ENCODE results near the gene C14orf39. TPM values are rescaled to one million over a fixed set of nuclear protein-coding genes. Genes with fewer than 3 reads are reported as not detected.
"Not testable (repeated sequence)": the region's sequence is repeated elsewhere in the genome, so short reads cannot be mapped to it uniquely, and the experiment has no call there.

C14orf39 gene
- total and polyA plus RNA-seq, 4 donors = not detected

DNA sequence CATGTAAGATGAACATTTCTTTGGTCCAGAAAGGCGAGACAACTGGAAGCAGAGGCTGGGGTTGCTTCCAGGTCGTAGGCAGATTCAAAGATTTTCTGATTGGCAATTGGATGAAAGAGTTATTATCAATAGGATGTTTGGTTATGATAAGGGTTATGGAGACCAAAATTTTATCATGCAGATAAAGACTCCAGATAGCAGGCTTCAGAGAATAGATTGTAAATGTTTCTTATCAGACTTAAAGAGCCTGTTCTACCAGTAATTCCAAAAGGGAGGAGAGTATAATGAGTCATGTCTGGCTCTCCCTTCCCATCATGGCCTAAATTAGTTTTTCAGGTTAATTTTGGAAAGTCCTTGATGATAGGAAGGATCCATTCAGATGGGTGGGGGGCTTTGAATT lies 55.6 kb downstream of the C14orf39 start (continued):
- TF ChIP-seq, protein P1, sequence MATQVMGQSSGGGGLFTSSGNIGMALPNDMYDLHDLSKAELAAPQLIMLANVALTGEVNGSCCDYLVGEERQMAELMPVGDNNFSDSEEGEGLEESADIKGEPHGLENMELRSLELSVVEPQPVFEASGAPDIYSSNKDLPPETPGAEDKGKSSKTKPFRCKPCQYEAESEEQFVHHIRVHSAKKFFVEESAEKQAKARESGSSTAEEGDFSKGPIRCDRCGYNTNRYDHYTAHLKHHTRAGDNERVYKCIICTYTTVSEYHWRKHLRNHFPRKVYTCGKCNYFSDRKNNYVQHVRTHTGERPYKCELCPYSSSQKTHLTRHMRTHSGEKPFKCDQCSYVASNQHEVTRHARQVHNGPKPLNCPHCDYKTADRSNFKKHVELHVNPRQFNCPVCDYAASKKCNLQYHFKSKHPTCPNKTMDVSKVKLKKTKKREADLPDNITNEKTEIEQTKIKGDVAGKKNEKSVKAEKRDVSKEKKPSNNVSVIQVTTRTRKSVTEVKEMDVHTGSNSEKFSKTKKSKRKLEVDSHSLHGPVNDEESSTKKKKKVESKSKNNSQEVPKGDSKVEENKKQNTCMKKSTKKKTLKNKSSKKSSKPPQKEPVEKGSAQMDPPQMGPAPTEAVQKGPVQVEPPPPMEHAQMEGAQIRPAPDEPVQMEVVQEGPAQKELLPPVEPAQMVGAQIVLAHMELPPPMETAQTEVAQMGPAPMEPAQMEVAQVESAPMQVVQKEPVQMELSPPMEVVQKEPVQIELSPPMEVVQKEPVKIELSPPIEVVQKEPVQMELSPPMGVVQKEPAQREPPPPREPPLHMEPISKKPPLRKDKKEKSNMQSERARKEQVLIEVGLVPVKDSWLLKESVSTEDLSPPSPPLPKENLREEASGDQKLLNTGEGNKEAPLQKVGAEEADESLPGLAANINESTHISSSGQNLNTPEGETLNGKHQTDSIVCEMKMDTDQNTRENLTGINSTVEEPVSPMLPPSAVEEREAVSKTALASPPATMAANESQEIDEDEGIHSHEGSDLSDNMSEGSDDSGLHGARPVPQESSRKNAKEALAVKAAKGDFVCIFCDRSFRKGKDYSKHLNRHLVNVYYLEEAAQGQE (IDR thresholded peaks at IDR 0.05) = no peak
- TF ChIP-seq, protein P2, sequence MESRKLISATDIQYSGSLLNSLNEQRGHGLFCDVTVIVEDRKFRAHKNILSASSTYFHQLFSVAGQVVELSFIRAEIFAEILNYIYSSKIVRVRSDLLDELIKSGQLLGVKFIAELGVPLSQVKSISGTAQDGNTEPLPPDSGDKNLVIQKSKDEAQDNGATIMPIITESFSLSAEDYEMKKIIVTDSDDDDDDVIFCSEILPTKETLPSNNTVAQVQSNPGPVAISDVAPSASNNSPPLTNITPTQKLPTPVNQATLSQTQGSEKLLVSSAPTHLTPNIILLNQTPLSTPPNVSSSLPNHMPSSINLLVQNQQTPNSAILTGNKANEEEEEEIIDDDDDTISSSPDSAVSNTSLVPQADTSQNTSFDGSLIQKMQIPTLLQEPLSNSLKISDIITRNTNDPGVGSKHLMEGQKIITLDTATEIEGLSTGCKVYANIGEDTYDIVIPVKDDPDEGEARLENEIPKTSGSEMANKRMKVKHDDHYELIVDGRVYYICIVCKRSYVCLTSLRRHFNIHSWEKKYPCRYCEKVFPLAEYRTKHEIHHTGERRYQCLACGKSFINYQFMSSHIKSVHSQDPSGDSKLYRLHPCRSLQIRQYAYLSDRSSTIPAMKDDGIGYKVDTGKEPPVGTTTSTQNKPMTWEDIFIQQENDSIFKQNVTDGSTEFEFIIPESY (IDR thresholded peaks at IDR 0.05) = no peak
- no peak for TF ChIP-seq JUND (IDR thresholded peaks at IDR 0.05)

DNA sequence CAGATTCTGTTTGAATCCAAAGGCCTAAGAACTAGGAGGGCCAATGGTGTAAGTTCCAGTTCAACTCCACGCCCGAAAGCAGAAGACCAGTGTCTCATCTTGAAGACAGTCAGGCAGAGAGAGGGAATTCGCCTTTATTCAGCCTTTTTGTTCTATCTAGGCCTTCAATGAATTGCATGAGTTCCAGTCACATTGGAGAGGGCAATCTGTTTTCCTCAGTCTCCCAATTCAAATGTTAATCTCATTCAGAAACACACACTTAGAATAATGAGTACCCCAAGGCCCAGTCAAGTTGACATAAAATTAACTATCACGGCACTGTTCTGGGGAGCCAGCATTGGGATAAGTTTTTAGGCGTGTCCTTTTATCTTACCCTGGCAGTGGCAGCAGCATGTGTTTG lies 65.8 kb downstream of the C14orf39 start:
- DNase-seq (ENCODE audit: low spot score) = no peak
- H3K27ac ChIP-seq (ENCODE audit: low read depth in 1 of 2, low read length in 2 of 2) = no peak overlapping the region
- TF ChIP-seq JUND (IDR thresholded peaks at IDR 0.05) = no peak
- TF ChIP-seq, protein P2 (IDR thresholded peaks at IDR 0.05) = no peak
- TF ChIP-seq HNF4G (IDR thresholded peaks at IDR 0.05) = no peak
- TF ChIP-seq FOXA1 (IDR thresholded peaks at IDR 0.05) = no peak
- no peak for TF ChIP-seq SP1 (IDR thresholded peaks at IDR 0.05)
- TF ChIP-seq EGR1 (IDR thresholded peaks at IDR 0.05; ENCODE audit: low read depth in 2 of 2) = no peak
- TF ChIP-seq, protein P3, sequence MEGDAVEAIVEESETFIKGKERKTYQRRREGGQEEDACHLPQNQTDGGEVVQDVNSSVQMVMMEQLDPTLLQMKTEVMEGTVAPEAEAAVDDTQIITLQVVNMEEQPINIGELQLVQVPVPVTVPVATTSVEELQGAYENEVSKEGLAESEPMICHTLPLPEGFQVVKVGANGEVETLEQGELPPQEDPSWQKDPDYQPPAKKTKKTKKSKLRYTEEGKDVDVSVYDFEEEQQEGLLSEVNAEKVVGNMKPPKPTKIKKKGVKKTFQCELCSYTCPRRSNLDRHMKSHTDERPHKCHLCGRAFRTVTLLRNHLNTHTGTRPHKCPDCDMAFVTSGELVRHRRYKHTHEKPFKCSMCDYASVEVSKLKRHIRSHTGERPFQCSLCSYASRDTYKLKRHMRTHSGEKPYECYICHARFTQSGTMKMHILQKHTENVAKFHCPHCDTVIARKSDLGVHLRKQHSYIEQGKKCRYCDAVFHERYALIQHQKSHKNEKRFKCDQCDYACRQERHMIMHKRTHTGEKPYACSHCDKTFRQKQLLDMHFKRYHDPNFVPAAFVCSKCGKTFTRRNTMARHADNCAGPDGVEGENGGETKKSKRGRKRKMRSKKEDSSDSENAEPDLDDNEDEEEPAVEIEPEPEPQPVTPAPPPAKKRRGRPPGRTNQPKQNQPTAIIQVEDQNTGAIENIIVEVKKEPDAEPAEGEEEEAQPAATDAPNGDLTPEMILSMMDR (IDR thresholded peaks at IDR 0.05; ENCODE audit: low read depth, low read length, missing input control) = no peak
- no peak for TF ChIP-seq YY1 (IDR thresholded peaks at IDR 0.05)
- TF ChIP-seq HNF4A (conservative IDR thresholded peaks at IDR 0.05) = no peak
- no peak overlapping the region for H3K4me3 ChIP-seq (ENCODE audit: low read depth in 1 of 3, low read length in 3 of 3)
- H3K36me3 ChIP-seq (ENCODE audit: control insufficient read depth in 4 of 4, insufficient read depth in 3 of 4, low read depth in 1 of 4, low read length in 3 of 4) = no peaks in the 10 kb centered on the region
- 91% methylated on average over 5 of the region's 5 CpGs for WGBS
- no peak overlapping the region for H3K9ac ChIP-seq (ENCODE audit: low read depth in 1 of 2, low read length in 2 of 2)
- H3K9me3 ChIP-seq (ENCODE audit: control insufficient read depth in 4 of 4, low read length in 3 of 4) = no peaks in the 10 kb centered on the region
- no peaks in the 10 kb centered on the region for H3K4me1 ChIP-seq (ENCODE audit: control insufficient read depth in 4 of 4, insufficient read depth in 4 of 4, low read length in 3 of 4)
- H3K27me3 ChIP-seq (ENCODE audit: control insufficient read depth in 4 of 4, insufficient read depth in 4 of 4, low read length in 3 of 4) = no peaks in the 10 kb centered on the region

DNA sequence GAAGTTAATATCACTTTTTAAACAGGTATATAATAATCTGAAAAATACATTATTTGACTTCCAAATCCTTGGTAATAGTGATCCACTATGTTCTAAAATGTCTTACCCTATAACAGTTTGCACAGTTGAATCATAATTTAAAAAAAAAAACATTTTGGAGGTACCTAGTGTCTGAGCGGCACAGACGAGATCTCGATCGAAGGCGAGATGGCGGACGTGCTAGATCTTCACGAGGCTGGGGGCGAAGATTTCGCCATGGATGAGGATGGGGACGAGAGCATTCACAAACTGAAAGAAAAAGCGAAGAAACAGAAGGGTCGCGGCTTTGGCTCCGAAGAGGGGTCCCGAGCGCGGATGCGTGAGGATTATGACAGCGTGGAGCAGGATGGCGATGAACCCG lies 88.3 kb downstream of the C14orf39 start:
- not testable (repeated sequence) for DNase-seq (ENCODE audit: low spot score); H3K9me3 ChIP-seq (ENCODE audit: control insufficient read depth in 4 of 4, low read length in 3 of 4); H3K4me3 ChIP-seq (ENCODE audit: low read depth in 1 of 3, low read length in 3 of 3); H3K36me3 ChIP-seq (ENCODE audit: control insufficient read depth in 4 of 4, insufficient read depth in 3 of 4, low read depth in 1 of 4, low read length in 3 of 4); H3K27ac ChIP-seq (ENCODE audit: low read depth in 1 of 2, low read length in 2 of 2); H3K4me1 ChIP-seq (ENCODE audit: control insufficient read depth in 4 of 4, insufficient read depth in 4 of 4, low read length in 3 of 4); H3K9ac ChIP-seq (ENCODE audit: low read depth in 1 of 2, low read length in 2 of 2); H3K27me3 ChIP-seq (ENCODE audit: control insufficient read depth in 4 of 4, insufficient read depth in 4 of 4, low read length in 3 of 4)
- 93% methylated on average over 22 of the region's 22 CpGs for WGBS

Data from liver (tissue), 9 donors.